Vagina (tissue), 2 donors: ENCODE data around the gene SERINC3.

Experiments
- CTCF ChIP-seq, 3 experiments: fragments of 450-650 bp in 2 of 3; fragments of 200-600 bp in 1 of 3; sonication (generic) in 1 of 3; IDR thresholded peaks; one replicate each; pipeline ENCODE4 v1.5.1; 2017 to 2019; ENCODE audit warnings: antibody characterized with exemption in 3 of 3, mild to moderate bottlenecking in 2 of 3, moderate library complexity in 2 of 3
- POLR2A ChIP-seq, 2 donors: fragments of 450-650 bp; IDR thresholded peaks; one replicate each; pipeline ENCODE4 v1.6.1; 2017; ENCODE audit warnings: antibody characterized with exemption in 2 of 2, mild to moderate bottlenecking in 2 of 2, moderate library complexity in 2 of 2

GRCh38 chr20:44523746-44524145 is 1.9 kb upstream of the SERINC3 start:
- no peak for TF ChIP-seq POLR2A (IDR thresholded peaks at IDR 0.05)
- no peak for TF ChIP-seq CTCF (IDR thresholded peaks at IDR 0.05)
